H1 (cell line): ENCODE results near the gene MGAT5B. TPM values are rescaled to one million over a fixed set of nuclear protein-coding genes. Genes with fewer than 3 reads are reported as not detected.
A peak's percentile ranks its signal among the peaks of the same experiment; 100 is the strongest.

Experiments
- CTCF ChIA-PET: fragments of 300-600 bp; sonication (Branson Sonifier 250); formaldehyde crosslinking; loops from one replicate; lab custom pipeline; 2021; ENCODE audit not compliant: partially characterized antibody; lab: Charles Lee
- POLR2A ChIA-PET: fragments of 300-600 bp; sonication (Branson Sonifier 250); formaldehyde crosslinking; loops from one replicate; lab custom pipeline; 2021; ENCODE audit warnings: inconsistent platforms; ENCODE audit not compliant: partially characterized antibody; lab: Charles Lee
- DNase-seq, 2 experiments: peaks; one replicate each; pipeline versions ENCODE4 v3.0.0 to v3.0.0-alpha.2; 2010 to 2022; ENCODE audit warnings: low spot score in 2 of 2, low read depth in 1 of 2, mixed read lengths in 1 of 2
- FAIRE-seq: peaks from 2 replicates; lab custom pipeline; 2011; peaks lifted over from hg19 to GRCh38; lab: Jason Lieb, UNC
- H2AFZ ChIP-seq: 2 replicates; pipeline ENCODE4 v1.8.1; 2012; ENCODE audit warnings: low read length, inconsistent platforms
- H2AK5ac ChIP-seq: 2 replicates; pipeline ENCODE4 v1.6.1; 2013; ENCODE audit warnings: low read depth, low read length
- H2BK120ac ChIP-seq: replicated peaks from 2 replicates; pipeline ENCODE3; 2013; ENCODE audit warnings: low read depth, low read length, inconsistent platforms
- H2BK12ac ChIP-seq: 2 replicates; pipeline ENCODE4 v1.6.1; 2013; ENCODE audit warnings: low read depth, low read length
- H2BK15ac ChIP-seq: 2 replicates; pipeline ENCODE4 v1.6.1; 2013; ENCODE audit warnings: low read length
- H2BK20ac ChIP-seq: 2 replicates; pipeline ENCODE4 v1.6.1; 2013; ENCODE audit warnings: low read length
- H2BK5ac ChIP-seq: 2 replicates; pipeline ENCODE4 v1.6.1; 2013; ENCODE audit warnings: low read depth, low read length
- H3K14ac ChIP-seq: 2 replicates; pipeline ENCODE4 v1.6.1; 2013; ENCODE audit warnings: inconsistent platforms; ENCODE audit not compliant: insufficient read length
- H3K18ac ChIP-seq: 2 replicates; pipeline ENCODE4 v1.6.1; 2013; ENCODE audit warnings: low read length; ENCODE audit errors: extremely low read depth
- H3K23ac ChIP-seq: 2 replicates; pipeline ENCODE4 v1.6.1; 2013; ENCODE audit warnings: inconsistent platforms; ENCODE audit not compliant: insufficient read length
- H3K23me2 ChIP-seq: 2 replicates; pipeline ENCODE4 v1.6.1; 2013; ENCODE audit warnings: low read depth, low read length
- H3K27ac ChIP-seq: 2 replicates; pipeline ENCODE4 v1.6.1; 2011; ENCODE audit warnings: low read depth, low read length, inconsistent platforms
- H3K27me3 ChIP-seq, 4 experiments: replicated peaks in 1 of 4; 1 replicate in 1 of 4; 2 replicates in 3 of 4; pipeline versions ENCODE4 v1.6.1 to v1.8.1; 2011 to 2013; ENCODE audit warnings: low read length in 3 of 4, mild to moderate bottlenecking in 3 of 4, inconsistent platforms in 2 of 4, mixed read lengths in 2 of 4, moderate library complexity in 1 of 4; ENCODE audit not compliant: control insufficient read depth in 3 of 4, insufficient read depth in 3 of 4; ENCODE audit errors: extremely low read depth in 1 of 4
- H3K36me3 ChIP-seq, 4 experiments: 2 replicates each; pipeline versions ENCODE4 v1.6.1 to v1.8.1; 2011 to 2013; ENCODE audit warnings: mild to moderate bottlenecking in 4 of 4, low read length in 3 of 4, moderate library complexity in 2 of 4, control low read depth in 1 of 4, inconsistent platforms in 1 of 4; ENCODE audit not compliant: insufficient read depth in 4 of 4, control insufficient read depth in 2 of 4
- H3K4ac ChIP-seq: replicated peaks from 2 replicates; pipeline ENCODE3; 2013; ENCODE audit warnings: low read length, low read depth, mixed read lengths, inconsistent platforms; ENCODE audit not compliant: insufficient read length
- H3K4me1 ChIP-seq, 4 experiments: replicated peaks in 1 of 4; 1 replicate in 1 of 4; 2 replicates in 3 of 4; pipeline versions ENCODE4 v1.6.1 to v1.8.1; 2011 to 2013; ENCODE audit warnings: low read length in 3 of 4, inconsistent platforms in 2 of 4, mixed read lengths in 1 of 4; ENCODE audit not compliant: insufficient read depth in 4 of 4, control insufficient read depth in 3 of 4
- H3K4me2 ChIP-seq, 2 experiments: 2 replicates each; pipeline versions ENCODE4 v1.6.1 to v1.8.1; 2011 to 2013; ENCODE audit warnings: low read depth in 2 of 2, low read length in 2 of 2, control low read depth in 1 of 2, inconsistent platforms in 1 of 2, mild to moderate bottlenecking in 1 of 2; ENCODE audit not compliant: insufficient read depth in 1 of 2
- H3K4me3 ChIP-seq, 4 experiments: fragments of 200-600, 300-600 bp in 1 of 4; sonication (generic), shearing (Covaris generic), sonication (Bioruptor Twin) in 1 of 4; 2 replicates each; pipeline versions ENCODE4 v1.5.1 to v1.8.1; 2011 to 2016; ENCODE audit warnings: low read length in 4 of 4, low read depth in 3 of 4, control low read depth in 2 of 4, inconsistent platforms in 2 of 4, mild to moderate bottlenecking in 2 of 4, mixed read lengths in 1 of 4, moderate library complexity in 1 of 4; ENCODE audit not compliant: insufficient read depth in 2 of 4; ENCODE audit errors: extremely low read depth in 1 of 4
- H3K56ac ChIP-seq: replicated peaks from 2 replicates; pipeline ENCODE3; 2013; ENCODE audit warnings: low read depth, mild to moderate bottlenecking, mixed read lengths, low read length, inconsistent platforms; ENCODE audit not compliant: insufficient read length
- H3K79me1 ChIP-seq: 2 replicates; pipeline ENCODE4 v1.6.1; 2013; ENCODE audit warnings: low read depth, low read length, control low read depth
- H3K79me2 ChIP-seq, 2 experiments: 2 replicates each; pipeline versions ENCODE4 v1.6.1 to v1.8.1; 2012 to 2013; ENCODE audit warnings: low read length in 2 of 2, mild to moderate bottlenecking in 2 of 2, inconsistent platforms in 1 of 2; ENCODE audit not compliant: insufficient read depth in 2 of 2, control insufficient read depth in 1 of 2
- H3K9ac ChIP-seq, 4 experiments: replicated peaks in 1 of 4; 1 replicate in 1 of 4; 2 replicates in 3 of 4; pipeline versions ENCODE4 v1.6.1 to v1.8.1; 2011 to 2013; ENCODE audit warnings: low read depth in 3 of 4, low read length in 3 of 4, control low read depth in 2 of 4, mild to moderate bottlenecking in 2 of 4, moderate library complexity in 2 of 4, inconsistent platforms in 1 of 4; ENCODE audit errors: extremely low read depth in 1 of 4
- H3K9me3 ChIP-seq, 2 experiments: 2 replicates each; pipeline versions ENCODE4 v1.6.1 to v1.8.1; 2012 to 2013; ENCODE audit warnings: mild to moderate bottlenecking in 2 of 2, moderate library complexity in 2 of 2, control low read depth in 1 of 2, inconsistent platforms in 1 of 2, low read depth in 1 of 2, low read length in 1 of 2, mixed read lengths in 1 of 2; ENCODE audit not compliant: insufficient read depth in 2 of 2
- H4K20me1 ChIP-seq, 2 experiments: replicated peaks in 1 of 2; 2 replicates each; pipeline versions ENCODE3 to v1.8.1; 2011 to 2013; ENCODE audit warnings: inconsistent platforms in 2 of 2, low read length in 2 of 2, mild to moderate bottlenecking in 1 of 2; ENCODE audit not compliant: insufficient read depth in 2 of 2, control insufficient read depth in 1 of 2
- H4K5ac ChIP-seq: 2 replicates; pipeline ENCODE4 v1.6.1; 2013; ENCODE audit warnings: low read length, low read depth, mixed read lengths, inconsistent platforms; ENCODE audit not compliant: insufficient read length
- H4K8ac ChIP-seq: 2 replicates; pipeline ENCODE4 v1.8.0; 2013; ENCODE audit warnings: mild to moderate bottlenecking, moderate library complexity, low read length, inconsistent platforms; ENCODE audit not compliant: insufficient read depth; ENCODE audit errors: extremely low read depth
- H4K91ac ChIP-seq: replicated peaks from 2 replicates; pipeline ENCODE3; 2013; ENCODE audit warnings: low read length, mixed read lengths, inconsistent platforms; ENCODE audit not compliant: insufficient read length
- ASH2L ChIP-seq: fragments of 200-600, 300-600 bp; sonication (generic); IDR thresholded peaks from one replicate; pipeline ENCODE4 v1.7.1; 2017; ENCODE audit warnings: low read length
- CHD1 ChIP-seq: IDR thresholded peaks from 2 replicates; pipeline ENCODE4 v1.6.1; 2012; ENCODE audit warnings: low read depth, low read length, improper control_type of control experiment
- RAD21 ChIP-seq, 2 experiments: IDR thresholded peaks in 1 of 2; conservative IDR thresholded peaks in 1 of 2; 2 replicates each; pipeline ENCODE4 v1.6.1; 2011; ENCODE audit warnings: low read depth in 2 of 2, low read length in 2 of 2, improper control_type of control experiment in 1 of 2, inconsistent platforms in 1 of 2, mild to moderate bottlenecking in 1 of 2, moderate library complexity in 1 of 2
- SUZ12 ChIP-seq: fragments of 200-600 bp; sonication (generic); IDR thresholded peaks from 2 replicates; pipeline ENCODE4 v1.6.1; 2012; ENCODE audit warnings: mild to moderate bottlenecking, inconsistent platforms, low read length, moderate library complexity, mixed read lengths
- WGBS, 2 experiments: shearing (Covaris generic) in 1 of 2; methylation state at CpG; one replicate each; pipeline versions ENCODE4 v1.1.6 to v1.1.7; 2013 to 2015; ENCODE audit warnings: low lambda C conversion rate in 2 of 2, mixed read lengths in 2 of 2, inconsistent platforms in 1 of 2, low coverage in 1 of 2, missing lambda C conversion rate in 1 of 2; ENCODE audit not compliant: insufficient replicate concordance in 2 of 2, insufficient coverage in 1 of 2, insufficient read length in 1 of 2; ENCODE audit errors: extremely low coverage in 1 of 2, missing lambda C conversion rate in 1 of 2; 5-methylcytosine and 5-hydroxymethylcytosine counted together
- polyA plus RNA-seq, 7 experiments: library from polyadenylated mRNA; depleted of rRNA in 3 of 7; stranded (reverse) in 5 of 7; unstranded in 2 of 7; fragments of >200 nt in 5 of 7; fragments of 200-250 nt in 2 of 7; gene quantifications; 1 replicate in 5 of 7; 2 replicates in 1 of 7; 4 replicates in 1 of 7; pipeline versions ENCODE4 v1.2.1 to v1.2.3, GENCODE V29; 2011 to 2013; ENCODE audit warnings: missing spikeins in 2 of 7, mixed read lengths in 2 of 7
- total RNA-seq: library from RNA; stranded (reverse); fragmentation: NEBNext Ultra II Directional; extraction: Animal tissue kit (Norgen Biotek cat#: 25700); gene quantifications from 2 replicates; pipeline ENCODE4 v1.2.1, GENCODE V29; 2021

The MGAT5B gene
- total and polyA plus RNA-seq, 2 of the 8 experiments (the other 6 are each of a cell fraction or from before 2014, with no cell fraction given) = 7.9 to 8.2 TPM

- 71% methylated on average over 4 of the region's 4 CpGs; no CpG with 5 or more reads in 1 of the 2 experiments for WGBS, 2 experiments
- CTCF ChIA-PET = interaction anchor here (0.7 to 1.5 kb wide), 2 partner anchors 8 to 27 kb away, joined by 3 to 5 read pairs; no protein-coding TSS in a partner anchor
- FAIRE-seq = no peak
Measured at GRCh38 chr17:76844485-76844829, 23.7 kb upstream of the MGAT5B start.

More at GRCh38 chr17:76844485-76844829, 23.7 kb upstream of the MGAT5B start:
- Histone ChIP-seq H3K9ac (no peak overlapping the region), H3K56ac (no peak overlapping the region), H4K91ac (no peak overlapping the region), H3K4me1 (peaks cover 3 to 18% (median 7%) of the 10 kb centered on the region in 4 experiments), H2BK15ac (0 out of 2 replicates have a peak overlapping the region, but pooled peaks have one; percentile 72), H4K8ac (peak overlapping the region; percentile 38), H3K27me3 (peaks cover 0 to 12% (median 10%) of the 10 kb centered on the region in 4 experiments; a peak in 5 of 7 replicates), H3K23me2 (peaks cover 14% of the 10 kb centered on the region; the same call in 1 of the 2 replicates), H2BK5ac (no peak overlapping the region), H2BK20ac (peak overlapping the region; percentile 48; the same call in 1 of the 2 replicates), H3K9me3 (no peaks in the 10 kb centered on the region), H3K4me3 (no peak overlapping the region), H3K18ac (0 out of 2 replicates have a peak overlapping the region, but pooled peaks have one; percentile 48), H3K79me1 (no peaks in the 10 kb centered on the region), H3K4ac (peak overlapping the region; percentile 44), H3K23ac (no peak overlapping the region), H3K14ac (no peak overlapping the region), H4K5ac (no peak overlapping the region), H2AFZ (no peak overlapping the region), H2BK12ac (peak overlapping the region; percentile 75; the same call in 1 of the 2 replicates), H2BK120ac (no peak overlapping the region), H2AK5ac (no peak overlapping the region), H3K36me3 (no peaks in the 10 kb centered on the region), H4K20me1 (no peaks in the 10 kb centered on the region), H3K79me2 (no peaks in the 10 kb centered on the region), H3K27ac (no peak overlapping the region), H3K4me2 (no peak overlapping the region)
- TF ChIP-seq CHD1 = no peak
- no peak for TF ChIP-seq SUZ12
- no peak for TF ChIP-seq ASH2L
- TF ChIP-seq RAD21 (IDR thresholded peaks at IDR 0.05 in 1 of 2, conservative IDR thresholded peaks at IDR 0.05 in 1 of 2; ENCODE audit: low read depth in 2 of 2, low read length in 2 of 2) = no peak
- POLR2A ChIA-PET = no interaction called here
- no peak for DNase-seq
